HepG2 (cell line): ENCODE measurements around the gene CARD19. TPM values are rescaled to one million over a fixed set of nuclear protein-coding genes. Genes with fewer than 3 reads are reported as not detected.
A peak's percentile ranks its signal among the peaks of the same experiment; 100 is the strongest.

Experiments used
- ARID2 ChIP-seq: sonication (generic); formaldehyde crosslinking; IDR thresholded peaks from 2 replicates; pipeline ENCODE4 v1.8.1; 2022; ENCODE audit warnings: mild to moderate bottlenecking, missing genetic modification reagents, borderline replicate concordance
- EP300 ChIP-seq, 3 experiments: sonication (generic) in 1 of 3; formaldehyde crosslinking in 1 of 3; IDR thresholded peaks; 2 replicates each; pipeline versions ENCODE4 v1.5.1 to v1.6.1; 2011 to 2020; ENCODE audit warnings: low read depth in 2 of 3, low read length in 2 of 3, borderline replicate concordance in 1 of 3, improper control_type of control experiment in 1 of 3, mild to moderate bottlenecking in 1 of 3, missing genetic modification reagents in 1 of 3, moderate library complexity in 1 of 3
- HDAC6 ChIP-seq: fragments of 200-600 bp; sonication (generic); IDR thresholded peaks from 2 replicates; pipeline ENCODE4 v1.7.0; 2017; ENCODE audit warnings: mild to moderate bottlenecking, antibody characterized with exemption, low read length, low read depth
- KLF6 ChIP-seq: IDR thresholded peaks from 2 replicates; pipeline ENCODE4 v1.8.0; 2016; ENCODE audit warnings: missing biosample characterization, missing genetic modification reagents
- NFE2 ChIP-seq: sonication (generic); formaldehyde crosslinking; IDR thresholded peaks from 2 replicates; pipeline ENCODE4 v1.4.0; 2020; ENCODE audit warnings: missing genetic modification reagents
- SIN3B ChIP-seq: fragments of 150-350 bp; IDR thresholded peaks from 2 replicates; pipeline ENCODE4 v1.6.1; 2014; ENCODE audit warnings: low read length
- TEAD3 ChIP-seq: optimal IDR thresholded peaks from 2 replicates; pipeline ENCODE3; 2016; ENCODE audit warnings: borderline replicate concordance
- THAP7 ChIP-seq: sonication (generic); formaldehyde crosslinking; IDR thresholded peaks from 2 replicates; pipeline ENCODE4 v1.8.1; 2023; ENCODE audit warnings: mild to moderate bottlenecking, missing genetic modification reagents
- ZBTB34 ChIP-seq: sonication (generic); formaldehyde crosslinking; IDR thresholded peaks from 2 replicates; pipeline ENCODE4 v1.8.0; 2022; ENCODE audit warnings: mild to moderate bottlenecking, missing genetic modification reagents
- ZNF101 ChIP-seq: sonication (generic); formaldehyde crosslinking; IDR thresholded peaks from 2 replicates; pipeline ENCODE4 v1.4.0; 2020; ENCODE audit warnings: mild to moderate bottlenecking, low read depth, missing genetic modification reagents, borderline replicate concordance
- ZNF274 ChIP-seq: sonication (generic); formaldehyde crosslinking; IDR thresholded peaks from 2 replicates; pipeline ENCODE4 v1.5.1; 2020; ENCODE audit warnings: mild to moderate bottlenecking, missing genetic modification reagents
- ZNF326 ChIP-seq: sonication (generic); formaldehyde crosslinking; IDR thresholded peaks from 2 replicates; pipeline ENCODE4 v1.4.0; 2020; ENCODE audit warnings: missing genetic modification reagents, borderline replicate concordance
- ZNF552 ChIP-seq: sonication (generic); formaldehyde crosslinking; IDR thresholded peaks from 2 replicates; pipeline ENCODE4 v1.9.0; 2022; ENCODE audit warnings: missing genetic modification reagents, mild to moderate bottlenecking, borderline replicate concordance
- ZNF646 ChIP-seq: sonication (generic); formaldehyde crosslinking; IDR thresholded peaks from 2 replicates; pipeline ENCODE4 v1.9.0; 2021; ENCODE audit warnings: mild to moderate bottlenecking, missing genetic modification reagents
- ZNF674 ChIP-seq: sonication (generic); formaldehyde crosslinking; IDR thresholded peaks from 2 replicates; pipeline ENCODE4 v1.5.0; 2020; ENCODE audit warnings: low read depth, mild to moderate bottlenecking, missing genetic modification reagents
- ZNF691 ChIP-seq: sonication (generic); formaldehyde crosslinking; IDR thresholded peaks from 2 replicates; pipeline ENCODE4 v1.4.0; 2020; ENCODE audit warnings: missing genetic modification reagents, low read depth, mild to moderate bottlenecking, borderline replicate concordance
- ZNF713 ChIP-seq: sonication (generic); formaldehyde crosslinking; IDR thresholded peaks from 2 replicates; pipeline ENCODE4 v1.4.0; 2020; ENCODE audit warnings: mild to moderate bottlenecking, missing genetic modification reagents
- polyA plus RNA-seq, 8 experiments: library from polyadenylated mRNA; depleted of rRNA in 3 of 8; stranded (reverse) in 7 of 8; unstranded in 1 of 8; fragments of >200 nt; fragmentation: Illumina TruSeq in 4 of 8; extraction: Trizol in 4 of 8; gene quantifications; 2 replicates each; pipeline versions ENCODE4 v1.2.1 to v1.2.3, GENCODE V29; 2011 to 2016; ENCODE audit warnings: low read depth in 4 of 8, missing spikeins in 1 of 8, mixed read lengths in 1 of 8; ENCODE audit not compliant: insufficient read depth in 1 of 8
- total RNA-seq, 5 experiments: library from RNA; depleted of rRNA; stranded (reverse); fragments of >200 nt; fragmentation: Illumina TruSeq; extraction: Trizol; gene quantifications; 2 replicates each; pipeline ENCODE4 v1.2.3, GENCODE V29; 2016; ENCODE audit warnings: low read depth in 1 of 5

Gene CARD19
- total and polyA plus RNA-seq, 2 of the 13 experiments (the other 11 are each of a cell fraction or from before 2014, with no cell fraction given), result 18.4 to 47.2 TPM

- peak; percentile 54; the same call in 1 of the 2 replicates for TF ChIP-seq ZNF646 (CRISPR knock-in tag)
- TF ChIP-seq SIN3B, result no peak
- no peak for TF ChIP-seq ZNF101 (CRISPR knock-in tag)
- TF ChIP-seq HDAC6, result no peak
- TF ChIP-seq ZNF326 (CRISPR knock-in tag), result no peak
- TF ChIP-seq TEAD3, result peak; percentile 90
- peak; percentile 92 for TF ChIP-seq ZNF552 (CRISPR knock-in tag)
- peak; percentile 67; the same call in 1 of the 2 replicates for TF ChIP-seq ARID2 (CRISPR knock-in tag)
- peak in 1 of 2 experiments; percentile 76; a peak in 3 of 4 replicates for TF ChIP-seq EP300 (IDR thresholded peaks at IDR 0.05; ENCODE audit: low read depth in 2 of 2, low read length in 2 of 2)
- peak; percentile 80 for TF ChIP-seq EP300 (CRISPR knock-in tag; IDR thresholded peaks at IDR 0.05; ENCODE audit: borderline replicate concordance)
- peak; percentile 84 for TF ChIP-seq ZNF274 (CRISPR knock-in tag)
- peak; percentile 56; the same call in 1 of the 2 replicates for TF ChIP-seq KLF6 (CRISPR knock-in tag)
- no peak for TF ChIP-seq NFE2
- TF ChIP-seq THAP7 (CRISPR knock-in tag), result peak; percentile 91
- peak; percentile 73; the same call in 1 of the 2 replicates for TF ChIP-seq ZNF674 (CRISPR knock-in tag)
- TF ChIP-seq ZNF691 (CRISPR knock-in tag), result peak; percentile 85; the same call in 1 of the 2 replicates
- peak; percentile 81; the same call in 1 of the 2 replicates for TF ChIP-seq ZNF713 (CRISPR knock-in tag)
- peak; percentile 87 for TF ChIP-seq ZBTB34 (CRISPR knock-in tag)
Measured at GRCh38 chr9:93119953-93120845, 24.2 kb downstream of the CARD19 start (continued).
